Measurements from ENCODE around the gene NDC1. TPM values are rescaled to one million over a fixed set of nuclear protein-coding genes. Genes with fewer than 3 reads are reported as not detected.

NDC1 gene
- polyA plus RNA-seq, 1 of the 3 experiments (the other 2 are of a cell fraction) = 11.5 TPM

DNA sequence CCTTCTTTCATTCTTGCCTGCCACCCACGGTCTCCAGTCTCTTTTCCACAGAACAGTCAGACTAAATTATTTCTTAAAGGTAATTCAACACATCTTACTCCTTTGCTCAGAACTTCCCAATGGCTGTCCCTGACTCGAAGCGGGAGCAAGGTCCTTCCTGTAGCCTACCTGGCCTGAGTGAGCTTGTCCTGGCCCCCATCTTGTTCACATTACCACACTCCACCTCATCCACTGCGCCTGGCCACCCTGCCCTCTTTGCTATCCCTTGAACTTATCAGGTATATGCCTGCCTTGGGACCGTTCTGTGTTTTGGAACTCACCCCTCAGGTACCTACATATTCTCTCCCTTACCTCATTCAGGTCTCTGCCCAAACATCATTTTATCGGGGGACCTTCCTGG lies 85.8 kb downstream of the NDC1 start (continued):
- TF ChIP-seq USF2 (IDR thresholded peaks at IDR 0.05; ENCODE audit: borderline replicate concordance, low read depth, low read length) = no peak
- TF ChIP-seq RXRA (IDR thresholded peaks at IDR 0.05; ENCODE audit: borderline replicate concordance, low read depth) = no peak
- no peak for TF ChIP-seq TCF12 (IDR thresholded peaks at IDR 0.05)
- no peak for TF ChIP-seq SIN3A (IDR thresholded peaks at IDR 0.05; ENCODE audit: borderline replicate concordance, low read depth, low read length)
- no peak for TF ChIP-seq JUND (IDR thresholded peaks at IDR 0.05)

GRCh38 chr1:53747841-53748240 lies 90.3 kb downstream of the NDC1 start:
- ChIA-PET POLR2A (no interaction called here), CTCF (interaction anchor here (2.6 kb wide), 1 partner anchor 263 kb away, joined by 12 read pairs; no protein-coding TSS in a partner anchor)
- no peak for TF ChIP-seq PBX3 (IDR thresholded peaks at IDR 0.05)
- no peak for TF ChIP-seq ELF1 (IDR thresholded peaks at IDR 0.05)
- TF ChIP-seq MAX (IDR thresholded peaks at IDR 0.05; ENCODE audit: low read depth) = no peak
- TF ChIP-seq RAD21 (IDR thresholded peaks at IDR 0.05; ENCODE audit: low read length) = no peak
- TF ChIP-seq FOSL2 (IDR thresholded peaks at IDR 0.05; ENCODE audit: borderline replicate concordance, low read depth) = no peak
- no peak for TF ChIP-seq JUND (IDR thresholded peaks at IDR 0.05)
- no peak for TF ChIP-seq ZBTB33 (IDR thresholded peaks at IDR 0.05; ENCODE audit: borderline replicate concordance, low read depth)
- TF ChIP-seq YY1 (IDR thresholded peaks at IDR 0.05; ENCODE audit: low read depth) = no peak
- no peak for TF ChIP-seq POLR2AphosphoS5 (IDR thresholded peaks at IDR 0.05; ENCODE audit: low read depth, low read length)
- TF ChIP-seq, protein P1, sequence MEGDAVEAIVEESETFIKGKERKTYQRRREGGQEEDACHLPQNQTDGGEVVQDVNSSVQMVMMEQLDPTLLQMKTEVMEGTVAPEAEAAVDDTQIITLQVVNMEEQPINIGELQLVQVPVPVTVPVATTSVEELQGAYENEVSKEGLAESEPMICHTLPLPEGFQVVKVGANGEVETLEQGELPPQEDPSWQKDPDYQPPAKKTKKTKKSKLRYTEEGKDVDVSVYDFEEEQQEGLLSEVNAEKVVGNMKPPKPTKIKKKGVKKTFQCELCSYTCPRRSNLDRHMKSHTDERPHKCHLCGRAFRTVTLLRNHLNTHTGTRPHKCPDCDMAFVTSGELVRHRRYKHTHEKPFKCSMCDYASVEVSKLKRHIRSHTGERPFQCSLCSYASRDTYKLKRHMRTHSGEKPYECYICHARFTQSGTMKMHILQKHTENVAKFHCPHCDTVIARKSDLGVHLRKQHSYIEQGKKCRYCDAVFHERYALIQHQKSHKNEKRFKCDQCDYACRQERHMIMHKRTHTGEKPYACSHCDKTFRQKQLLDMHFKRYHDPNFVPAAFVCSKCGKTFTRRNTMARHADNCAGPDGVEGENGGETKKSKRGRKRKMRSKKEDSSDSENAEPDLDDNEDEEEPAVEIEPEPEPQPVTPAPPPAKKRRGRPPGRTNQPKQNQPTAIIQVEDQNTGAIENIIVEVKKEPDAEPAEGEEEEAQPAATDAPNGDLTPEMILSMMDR (IDR thresholded peaks at IDR 0.05) = no peak
- TF ChIP-seq TAF1 (IDR thresholded peaks at IDR 0.05; ENCODE audit: borderline replicate concordance, low read depth, low read length) = no peak
- no peak for TF ChIP-seq NFIC (IDR thresholded peaks at IDR 0.05; ENCODE audit: borderline replicate concordance)
- no peak for TF ChIP-seq RCOR1 (IDR thresholded peaks at IDR 0.05; ENCODE audit: low read length)
- no peak for TF ChIP-seq CHD2 (IDR thresholded peaks at IDR 0.05; ENCODE audit: low read length, partially characterized antibody)
- no peak for TF ChIP-seq MEF2A (IDR thresholded peaks at IDR 0.05; ENCODE audit: borderline replicate concordance, low read depth)
- no peak for TF ChIP-seq SIN3A (IDR thresholded peaks at IDR 0.05; ENCODE audit: borderline replicate concordance, low read depth, low read length)
- H3K9me2 ChIP-seq = no peaks in the 10 kb centered on the region
- no peaks in the 10 kb centered on the region for H3K4me1 ChIP-seq (ENCODE audit: control insufficient read depth in 1 of 2, insufficient read depth in 2 of 2, low read depth in 1 of 2, low read length in 1 of 2)
- no peaks in the 10 kb centered on the region for H3K36me3 ChIP-seq (replicated peaks in 1 of 2; ENCODE audit: control insufficient read depth in 1 of 2, insufficient read depth in 2 of 2, low read length in 1 of 2)
- no peak overlapping the region for H3K4me2 ChIP-seq
- H3F3A ChIP-seq (replicated peaks; ENCODE audit: insufficient read depth) = no peaks in the 10 kb centered on the region
- no peaks in the 10 kb centered on the region for H4K20me1 ChIP-seq (ENCODE audit: insufficient read depth)
- peaks cover 2% of the 10 kb centered on the region; the same call in 1 of the 2 replicates for H3K9me3 ChIP-seq
- peaks cover 9% of the 10 kb centered on the region; the same call in 1 of the 2 replicates for H3K27me3 ChIP-seq (ENCODE audit: insufficient read depth)
- H3K9ac ChIP-seq = no peak overlapping the region
- DNase-seq = no peak
- H3K4me3 ChIP-seq (ENCODE audit: low read depth in 2 of 2, low read length in 1 of 2) = no peak overlapping the region
- H2AFZ ChIP-seq (ENCODE audit: low read depth) = no peak overlapping the region
- no peak overlapping the region for H3K27ac ChIP-seq (ENCODE audit: low read depth in 2 of 2, low read length in 1 of 2)
- 73% methylated on average over 8 of the region's 8 CpGs for WGBS (ENCODE audit: low lambda C conversion rate)
- no peaks in the 10 kb centered on the region for H3K79me2 ChIP-seq (ENCODE audit: insufficient read depth)

All from SK-N-SH (cell line).